8988T (cell line): Measurements from ENCODE around the gene GADL1.

Experiments used
- DNase-seq: peaks from one replicate; pipeline ENCODE4 v3.0.0; 2011

Gene GADL1

GRCh38 chr3:30894521-30895251 lies at the start of gene GADL1:
Gene GADL1, minus strand, starts transcription at chr3:30894661. Its CDS starts 47 bp downstream, at chr3:30894614.
- DNase-seq, result no peak

- no peak for DNase-seq
Measured at GRCh38 chr3:30944124-30944523, 49.7 kb upstream of the GADL1 start.

- DNase-seq, result no peak
Measured at GRCh38 chr3:30943206-30943605, 48.7 kb upstream of the GADL1 start.

GRCh38 chr3:30941342-30941741 lies 46.9 kb upstream of the GADL1 start:
- DNase-seq, result no peak

- no peak for DNase-seq
Measured at GRCh38 chr3:30940740-30941139, 46.3 kb upstream of the GADL1 start.

- no peak for DNase-seq
Measured at GRCh38 chr3:30934208-30934550, 39.7 kb upstream of the GADL1 start.

GRCh38 chr3:30933478-30934207 lies 39.2 kb upstream of the GADL1 start:
- DNase-seq, result no peak

GRCh38 chr3:30932513-30933098 lies 38.1 kb upstream of the GADL1 start:
- no peak for DNase-seq

GRCh38 chr3:30924763-30925162 lies 30.3 kb upstream of the GADL1 start:
- no peak for DNase-seq

- DNase-seq, result no peak
Measured at GRCh38 chr3:30919564-30919963, 25.1 kb upstream of the GADL1 start.

- no peak for DNase-seq
Measured at GRCh38 chr3:30918761-30919160, 24.3 kb upstream of the GADL1 start.

- DNase-seq, result no peak
Measured at GRCh38 chr3:30915782-30916181, 21.3 kb upstream of the GADL1 start.

- DNase-seq, result no peak
Measured at GRCh38 chr3:30914696-30915095, 20.2 kb upstream of the GADL1 start.

- DNase-seq, result no peak
Measured at GRCh38 chr3:30913176-30913575, 18.7 kb upstream of the GADL1 start.

- DNase-seq, result no peak
Measured at GRCh38 chr3:30912301-30912700, 17.8 kb upstream of the GADL1 start.

- no peak for DNase-seq
Measured at GRCh38 chr3:30908456-30909037, 14.1 kb upstream of the GADL1 start.

GRCh38 chr3:30904996-30905395 lies 10.5 kb upstream of the GADL1 start:
- DNase-seq, result no peak

- DNase-seq, result no peak
Measured at GRCh38 chr3:30895329-30895728, 868 bp upstream of the GADL1 start.

GRCh38 chr3:30893678-30894325 lies 659 bp downstream of the GADL1 start:
- no peak for DNase-seq

GRCh38 chr3:30890907-30891306 lies 3.6 kb downstream of the GADL1 start:
- DNase-seq, result no peak

- no peak for DNase-seq
Measured at GRCh38 chr3:30886888-30887287, 7.6 kb downstream of the GADL1 start.

- no peak for DNase-seq
Measured at GRCh38 chr3:30878862-30879261, 15.6 kb downstream of the GADL1 start.

GRCh38 chr3:30875505-30875904 lies 19.0 kb downstream of the GADL1 start:
- no peak for DNase-seq
